Effector memory CD8-positive, alpha-beta T cell (primary cell): ENCODE measurements around the gene OR1E2.
"Not testable (repeated sequence)": the region's sequence is repeated elsewhere in the genome, so short reads cannot be mapped to it uniquely, and the experiment has no call there.

Source experiments
- ATAC-seq: fragments of 150-1000 bp; cut with Tn5 transposase; replicated peaks from 2 replicates; pipeline ENCODE4 v1.10.0; 2021; ENCODE audit warnings: mild to moderate bottlenecking, moderate library complexity
- DNase-seq, 3 experiments: peaks; one replicate each; pipeline ENCODE4 v3.0.0; 2021
- H3K27ac Mint-ChIP-seq, 2 donors: one replicate each; pipeline ENCODE4 v1.8.0; 2022; ENCODE audit warnings: mild to moderate bottlenecking in 2 of 2, mixed read lengths in 2 of 2, moderate library complexity in 2 of 2
- H3K27me3 Mint-ChIP-seq, 2 donors: one replicate each; pipeline ENCODE4 v1.8.0; 2022; ENCODE audit warnings: mixed read lengths in 2 of 2
- H3K36me3 Mint-ChIP-seq: one replicate; pipeline ENCODE4 v1.8.0; 2022; ENCODE audit warnings: mild to moderate bottlenecking, moderate library complexity, mixed read lengths; ENCODE audit not compliant: insufficient read depth
- H3K4me1 Mint-ChIP-seq, 2 donors: one replicate each; pipeline ENCODE4 v1.8.0; 2022; ENCODE audit warnings: low read depth in 2 of 2, mixed read lengths in 2 of 2
- H3K4me3 Mint-ChIP-seq, 2 donors: one replicate each; pipeline ENCODE4 v1.8.0; 2022; ENCODE audit warnings: mild to moderate bottlenecking in 2 of 2, mixed read lengths in 2 of 2, moderate library complexity in 2 of 2
- H3K9me3 Mint-ChIP-seq, 2 donors: one replicate each; pipeline ENCODE4 v1.8.0; 2022; ENCODE audit warnings: mixed read lengths in 2 of 2

The OR1E2 gene

DNA sequence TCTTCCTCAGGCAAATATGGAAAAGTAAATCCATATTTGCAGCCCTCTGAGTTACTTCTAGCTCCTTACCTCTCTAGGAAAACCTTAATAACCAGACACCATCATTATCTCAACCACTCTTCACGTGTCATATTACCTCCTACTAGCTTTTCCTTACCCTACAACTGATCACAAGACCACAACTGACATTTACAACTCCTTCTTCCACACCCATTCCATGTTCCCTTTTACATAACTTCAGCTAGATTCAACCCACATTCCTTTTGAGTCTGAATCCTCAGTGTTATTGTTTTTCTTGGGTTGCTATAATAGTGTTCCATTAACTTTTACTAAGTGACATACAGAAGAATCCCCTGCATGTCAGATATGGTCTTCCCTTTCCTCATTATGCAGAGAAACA, 4.7 kb upstream of the OR1E2 start:
- Mint-ChIP-seq H3K4me3 (no peak overlapping the region), H3K27me3 (peaks cover 42 to 52% of the 10 kb centered on the region in 2 donors), H3K27ac (no peak overlapping the region), H3K9me3 (peaks cover 0 to under 1% of the 10 kb centered on the region in 2 donors), H3K36me3 (no peaks in the 10 kb centered on the region), H3K4me1 (no peaks in the 10 kb centered on the region)
- ATAC-seq = no peak
- no peak for DNase-seq

DNA sequence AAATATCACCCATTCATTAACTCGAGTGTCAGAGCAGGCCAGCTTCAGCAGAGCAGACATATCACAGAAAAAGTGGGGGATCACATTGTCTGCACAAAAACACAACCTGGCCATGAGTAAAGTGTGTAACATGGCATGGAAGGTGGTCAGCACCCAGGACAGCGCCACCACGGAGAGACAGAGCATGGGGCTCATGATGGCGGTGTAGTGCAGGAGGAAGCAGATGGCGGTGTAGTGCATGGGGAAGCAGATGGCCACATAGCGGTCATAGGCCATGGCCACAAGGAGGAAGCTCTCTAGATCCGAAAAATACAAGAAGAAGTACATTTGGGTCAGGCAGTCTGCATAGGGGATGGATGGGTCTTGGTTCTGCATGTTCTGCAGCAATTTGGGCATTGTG, 426 bp downstream of the OR1E2 start:
- not testable (repeated sequence) for H3K9me3 Mint-ChIP-seq, H3K27ac Mint-ChIP-seq, H3K4me1 Mint-ChIP-seq, ATAC-seq, H3K36me3 Mint-ChIP-seq, DNase-seq, H3K4me3 Mint-ChIP-seq
- peaks cover 21 to 57% of the 10 kb centered on the region in 2 donors for H3K27me3 Mint-ChIP-seq

DNA sequence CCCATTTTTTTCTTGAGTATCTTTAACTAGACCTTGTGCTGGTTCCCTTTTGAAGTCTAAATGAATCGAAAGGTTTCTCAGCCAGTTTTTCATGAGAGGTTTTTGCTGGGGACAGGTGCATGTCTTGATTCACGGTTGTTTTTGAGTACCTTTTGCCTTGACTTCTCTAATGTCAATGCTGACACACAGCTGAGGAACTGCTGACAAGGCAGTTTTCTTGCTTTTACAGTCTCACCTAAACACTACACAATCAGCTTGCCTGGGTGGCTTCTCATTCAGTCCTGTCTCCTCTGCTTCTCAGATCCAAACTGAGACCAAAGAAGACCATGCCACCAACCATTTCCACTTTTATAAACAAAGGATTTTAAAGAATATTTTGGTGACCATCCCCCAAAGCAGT, 15.4 kb downstream of the OR1E2 start:
- no peak for DNase-seq
- Mint-ChIP-seq H3K9me3 (no peaks in the 10 kb centered on the region), H3K27me3 (peaks cover 36 to 38% of the 10 kb centered on the region in 2 donors), H3K4me3 (no peak overlapping the region), H3K4me1 (no peaks in the 10 kb centered on the region), H3K36me3 (no peaks in the 10 kb centered on the region), H3K27ac (no peak overlapping the region)
- ATAC-seq = no peak

DNA sequence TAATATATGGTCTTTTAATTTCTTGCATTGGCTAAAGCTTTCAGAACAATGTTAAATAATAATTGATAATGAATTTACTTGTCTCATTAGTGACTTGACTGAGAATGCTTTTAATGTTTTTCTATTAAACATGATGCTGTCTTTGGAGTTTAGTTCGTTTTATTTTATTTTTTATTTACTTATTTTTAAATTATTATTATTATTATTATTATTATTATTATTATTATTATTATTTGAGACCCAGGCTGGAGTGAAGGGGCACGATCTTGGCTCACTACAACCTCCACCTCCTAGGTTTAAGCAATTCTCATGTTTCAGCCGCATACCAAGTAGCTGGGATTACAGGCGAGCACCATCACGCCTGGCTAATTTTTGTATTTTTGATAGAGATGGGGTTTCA, 18.0 kb downstream of the OR1E2 start:
- peaks cover 35 to 36% of the 10 kb centered on the region in 2 donors for H3K27me3 Mint-ChIP-seq
- no peak for DNase-seq
- H3K4me3 Mint-ChIP-seq = no peak overlapping the region
- H3K4me1 Mint-ChIP-seq = peaks cover 0 to 3% of the 10 kb centered on the region in 2 donors
- no peak for ATAC-seq
- H3K27ac Mint-ChIP-seq = no peak overlapping the region
- no peaks in the 10 kb centered on the region for H3K36me3 Mint-ChIP-seq
- no peaks in the 10 kb centered on the region for H3K9me3 Mint-ChIP-seq

DNA sequence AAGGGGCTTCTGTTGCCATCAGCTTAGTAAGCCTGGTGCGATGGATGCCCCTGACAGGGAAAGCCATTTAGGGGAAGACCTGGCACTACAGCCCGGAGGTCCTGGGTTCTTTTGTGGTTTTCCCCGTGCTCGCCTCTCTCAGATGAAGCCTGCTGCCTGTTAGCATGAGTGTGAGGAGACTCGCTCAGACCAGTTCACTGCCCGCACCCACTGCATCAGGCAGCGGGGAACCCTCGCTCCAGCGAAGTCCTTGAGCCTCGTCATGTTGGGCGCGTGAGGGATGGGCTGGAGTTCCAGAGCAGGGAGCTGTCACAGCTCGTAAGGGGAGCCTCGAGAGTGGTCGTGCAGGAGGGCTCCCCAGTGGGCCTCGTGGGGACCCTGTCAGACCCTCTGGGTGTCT, 21.4 kb downstream of the OR1E2 start:
- not testable (repeated sequence) for H3K9me3 Mint-ChIP-seq, ATAC-seq, H3K4me3 Mint-ChIP-seq, H3K27ac Mint-ChIP-seq, DNase-seq, H3K4me1 Mint-ChIP-seq, H3K36me3 Mint-ChIP-seq
- peaks cover 53 to 59% of the 10 kb centered on the region in 2 donors for H3K27me3 Mint-ChIP-seq

DNA sequence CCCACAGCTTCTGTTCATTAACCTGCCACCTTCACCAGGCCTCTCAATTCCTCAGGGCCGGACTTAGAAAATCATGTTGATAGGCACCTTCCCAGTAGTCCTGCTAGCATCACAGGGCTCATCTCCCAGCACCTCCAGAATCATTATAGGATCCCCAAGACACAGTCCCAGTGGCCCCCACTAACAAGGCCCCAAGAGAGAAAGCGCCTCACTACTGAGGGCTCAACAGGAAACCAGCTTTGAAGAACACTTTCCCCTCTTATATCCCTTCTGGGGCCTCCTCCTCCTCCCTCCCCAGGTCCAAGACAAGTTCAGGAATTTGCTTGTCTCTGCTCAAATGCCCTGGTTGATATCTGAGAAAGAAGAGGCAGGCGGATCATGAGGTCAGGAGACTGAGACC, 22.6 kb downstream of the OR1E2 start, which contains the start of gene OR3A3:
OR3A3 (plus strand) TSS at position 301 of the 400 bp plus-strand sequence.
- H3K27ac Mint-ChIP-seq = no peak within 1 kb of the TSS
- peaks cover 0 to 3% of the 10 kb centered on the region in 2 donors for H3K4me1 Mint-ChIP-seq
- ATAC-seq (no peak), DNase-seq (no peak)
- no peak within 1 kb of the TSS for H3K4me3 Mint-ChIP-seq
- peaks cover 62 to 65% of the 10 kb centered on the region in 2 donors for H3K27me3 Mint-ChIP-seq
- H3K36me3 Mint-ChIP-seq = no peaks in the 10 kb centered on the region
- H3K9me3 Mint-ChIP-seq = peaks cover 2 to 8% of the 10 kb centered on the region in 2 donors

DNA sequence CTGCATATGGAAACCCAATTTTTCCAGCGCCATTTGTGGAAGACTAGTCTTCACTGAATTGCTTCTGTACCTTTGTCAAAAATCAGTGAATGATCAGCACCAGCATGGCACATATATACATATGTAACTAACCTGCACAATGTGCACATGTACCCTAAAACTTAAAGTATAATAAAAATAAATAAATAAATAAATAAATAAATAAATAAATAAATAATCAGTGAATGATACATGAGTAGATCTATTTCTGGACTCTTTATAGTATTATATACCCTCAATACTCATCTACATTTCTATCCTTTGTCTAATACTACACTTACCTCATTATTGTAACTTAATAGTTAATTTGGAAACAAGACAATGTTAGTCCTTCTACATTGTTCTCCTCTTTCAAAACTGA, 29.8 kb downstream of the OR1E2 start:
- H3K36me3 Mint-ChIP-seq, ATAC-seq, H3K9me3 Mint-ChIP-seq, H3K4me1 Mint-ChIP-seq, H3K4me3 Mint-ChIP-seq, H3K27ac Mint-ChIP-seq, DNase-seq: not testable (repeated sequence)
- H3K27me3 Mint-ChIP-seq = peaks cover 47 to 51% of the 10 kb centered on the region in 2 donors

DNA sequence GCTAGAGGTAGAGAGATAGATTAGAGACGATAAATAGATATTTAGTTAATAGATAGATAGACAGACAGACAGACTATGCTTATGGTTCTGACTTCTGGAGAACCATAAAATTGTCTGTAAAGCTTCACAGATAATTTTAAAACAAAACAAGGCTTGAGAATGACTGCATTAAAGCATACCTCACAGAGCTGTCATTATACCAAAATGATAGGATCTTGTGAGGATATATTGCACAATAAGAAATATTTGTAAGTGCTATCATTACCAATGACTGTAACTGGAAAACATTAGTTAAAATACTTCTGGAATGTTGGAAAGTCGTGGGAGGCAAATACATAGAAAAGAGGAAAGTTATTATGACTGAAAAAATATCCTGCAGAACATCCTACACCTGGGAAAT, 31.9 kb downstream of the OR1E2 start:
- no peaks in the 10 kb centered on the region for H3K36me3 Mint-ChIP-seq
- no peaks in the 10 kb centered on the region for H3K4me1 Mint-ChIP-seq
- peaks cover 0 to 6% of the 10 kb centered on the region in 2 donors for H3K9me3 Mint-ChIP-seq
- no peak overlapping the region for H3K4me3 Mint-ChIP-seq
- peaks cover 35 to 39% of the 10 kb centered on the region in 2 donors for H3K27me3 Mint-ChIP-seq
- no peak overlapping the region for H3K27ac Mint-ChIP-seq
- ATAC-seq (no peak), DNase-seq (no peak)

DNA sequence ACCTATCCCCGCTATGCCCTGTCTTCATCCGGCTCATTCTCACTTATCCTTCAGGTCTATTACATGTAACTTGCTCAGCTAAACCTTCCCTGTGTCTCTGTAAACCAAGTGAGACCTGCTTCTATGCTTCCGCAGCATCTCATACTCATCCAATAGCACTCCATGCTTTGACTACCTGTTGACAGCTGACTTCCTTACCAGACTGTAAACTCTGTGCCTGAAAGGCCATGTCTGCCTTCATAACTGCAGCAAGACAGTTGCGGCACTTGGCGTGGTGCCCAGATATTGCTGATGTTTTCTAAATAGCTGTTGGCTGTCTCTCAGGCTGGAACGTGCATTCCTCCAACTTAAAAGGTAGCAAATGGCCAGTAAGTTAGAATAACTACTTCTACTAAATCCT, 33.6 kb downstream of the OR1E2 start:
- H3K27me3 Mint-ChIP-seq = peaks cover 33 to 37% of the 10 kb centered on the region in 2 donors
- DNase-seq (no peak), ATAC-seq (no peak)
- no peak overlapping the region for H3K27ac Mint-ChIP-seq
- peaks cover 0 to 6% of the 10 kb centered on the region in 2 donors for H3K9me3 Mint-ChIP-seq
- H3K4me3 Mint-ChIP-seq = no peak overlapping the region
- H3K4me1 Mint-ChIP-seq = no peaks in the 10 kb centered on the region
- H3K36me3 Mint-ChIP-seq = no peaks in the 10 kb centered on the region

DNA sequence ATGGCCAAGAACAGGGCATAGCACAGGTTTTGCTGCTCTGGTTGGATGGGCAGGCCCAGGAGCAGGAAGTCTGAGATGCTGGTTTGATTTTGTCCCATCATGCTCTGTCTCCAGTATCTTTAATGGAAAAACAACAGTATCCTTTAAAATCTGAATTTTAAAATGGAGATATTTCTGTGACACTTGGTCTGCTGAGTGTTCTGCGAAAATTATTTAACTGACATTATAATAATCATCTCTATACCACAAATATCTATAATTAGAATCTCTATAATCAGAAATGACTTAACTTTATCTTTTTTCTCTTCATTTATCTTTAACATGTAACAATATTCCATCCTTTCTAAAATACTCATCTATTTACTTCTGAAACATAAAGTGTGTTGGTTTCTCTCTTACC, 35.3 kb downstream of the OR1E2 start, which contains the start of gene OR1E1:
OR1E1 (minus strand) TSS at position 101 of the 400 bp plus-strand sequence; CDS start at position 101, 0 bp downstream.
- peaks cover 0 to 6% of the 10 kb centered on the region in 2 donors for H3K9me3 Mint-ChIP-seq
- peaks cover 35 to 44% of the 10 kb centered on the region in 2 donors for H3K27me3 Mint-ChIP-seq
- no peak for ATAC-seq
- no peak for DNase-seq
- H3K27ac Mint-ChIP-seq = no peak within 1 kb of the TSS
- no peaks in the 10 kb centered on the region for H3K4me1 Mint-ChIP-seq
- H3K36me3 Mint-ChIP-seq = no peaks in the 10 kb centered on the region
- no peak within 1 kb of the TSS for H3K4me3 Mint-ChIP-seq

DNA sequence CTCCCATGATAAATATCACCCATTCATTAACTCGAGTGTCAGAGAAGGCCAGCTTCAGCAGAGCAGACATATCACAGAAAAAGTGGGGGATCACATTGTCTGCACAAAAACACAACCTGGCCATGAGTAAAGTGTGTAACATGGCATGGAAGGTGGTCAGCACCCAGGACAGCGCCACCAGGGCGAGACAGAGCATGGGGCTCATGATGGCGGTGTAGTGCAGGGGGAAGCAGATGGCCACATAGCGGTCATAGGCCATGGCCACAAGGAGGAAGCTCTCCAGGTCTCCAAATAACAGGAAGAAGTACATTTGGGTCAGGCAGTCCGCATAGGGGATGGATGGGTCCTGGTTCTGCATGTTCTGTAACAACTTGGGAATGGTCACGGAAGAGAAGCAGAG, 35.8 kb downstream of the OR1E2 start:
- H3K4me3 Mint-ChIP-seq, H3K27ac Mint-ChIP-seq, ATAC-seq, H3K9me3 Mint-ChIP-seq, DNase-seq, H3K4me1 Mint-ChIP-seq, H3K36me3 Mint-ChIP-seq: not testable (repeated sequence)
- peaks cover 35 to 43% of the 10 kb centered on the region in 2 donors for H3K27me3 Mint-ChIP-seq

DNA sequence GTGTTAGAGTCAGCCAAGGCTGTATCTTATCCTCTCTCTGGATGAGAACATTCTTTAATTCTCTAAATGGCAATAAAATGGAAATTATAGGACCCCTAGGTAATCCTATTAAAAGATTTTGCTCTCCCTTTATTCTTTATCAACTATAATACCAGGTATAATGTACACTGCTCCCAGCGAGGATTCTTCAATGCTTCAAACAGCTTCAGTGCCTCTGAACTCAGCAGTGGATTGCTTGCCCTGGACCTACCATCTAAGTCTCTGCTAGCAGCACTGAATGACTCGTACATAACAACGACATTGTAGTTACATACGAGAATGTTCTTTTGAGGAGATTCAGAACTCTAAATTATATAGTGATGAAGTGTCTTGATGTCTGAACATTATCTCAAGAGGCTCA, 43.9 kb downstream of the OR1E2 start:
- Mint-ChIP-seq H3K9me3 (no peaks in the 10 kb centered on the region), H3K36me3 (no peaks in the 10 kb centered on the region), H3K4me3 (no peak overlapping the region), H3K4me1 (peaks cover 0 to 3% of the 10 kb centered on the region in 2 donors), H3K27ac (no peak overlapping the region), H3K27me3 (peaks cover 37 to 52% of the 10 kb centered on the region in 2 donors)
- DNase-seq (no peak), ATAC-seq (no peak)

DNA sequence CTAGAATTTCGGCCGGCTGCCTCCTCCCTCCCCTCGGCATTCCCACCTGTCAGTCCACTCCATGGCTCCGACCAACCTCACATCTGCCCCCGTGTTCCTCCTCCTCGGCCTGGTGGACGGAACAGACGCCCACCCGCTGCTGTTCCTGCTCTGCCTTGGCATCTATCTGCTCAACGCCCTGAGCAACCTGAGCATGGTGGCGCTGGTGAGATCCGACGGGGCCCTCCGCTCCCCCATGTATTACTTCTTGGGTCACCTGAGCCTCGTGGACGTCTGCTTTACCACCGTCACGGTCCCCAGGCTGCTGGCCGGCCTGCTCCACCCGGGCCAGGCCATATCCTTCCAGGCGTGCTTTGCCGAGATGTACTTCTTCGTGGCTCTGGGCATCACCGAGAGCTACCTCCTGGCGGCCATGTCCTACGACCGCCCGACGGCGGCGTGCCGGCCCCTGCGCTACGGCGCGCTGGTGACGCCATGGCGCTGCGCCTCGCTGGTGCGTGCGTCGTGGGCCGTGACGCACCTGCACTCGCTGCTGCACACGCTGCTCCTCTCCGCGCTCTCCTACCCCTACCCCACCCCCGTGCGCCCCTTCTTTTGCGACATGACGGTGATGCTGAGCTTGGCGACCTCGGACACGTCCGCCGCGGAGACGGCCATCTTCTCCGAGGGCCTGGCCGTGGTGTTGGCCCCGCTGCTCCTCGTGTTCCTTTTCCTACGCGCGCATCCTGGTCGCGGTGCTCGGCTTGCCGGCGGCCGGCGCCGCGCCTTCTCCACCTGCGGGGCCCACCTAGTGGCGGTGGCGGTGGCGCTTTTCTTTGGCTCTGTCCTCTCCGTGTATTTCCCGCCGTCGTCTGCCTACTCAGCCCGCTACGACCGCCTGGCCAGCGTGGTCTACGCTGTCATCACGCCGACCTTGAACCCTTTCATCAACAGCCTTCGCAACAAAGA, 47.5 kb downstream of the OR1E2 start, which contains the start of gene OR3A2:
OR3A2 (minus strand) TSS at position 440 of the 948 bp plus-strand sequence.
- Mint-ChIP-seq H3K4me1 (peaks cover 3 to 4% of the 10 kb centered on the region in 2 donors), H3K36me3 (no peaks in the 10 kb centered on the region), H3K27ac (peak within 1 kb of the TSS in 1 of 2 donors; percentile 69), H3K9me3 (no peaks in the 10 kb centered on the region), H3K4me3 (peak within 1 kb of the TSS in 1 of 2 donors; percentile 78), H3K27me3 (peaks cover 44 to 53% of the 10 kb centered on the region in 2 donors)
- ATAC-seq (peak; percentile 98), DNase-seq (peak in 1 of 3 experiments; percentile 3)
